Measurements from ENCODE around the gene SCP2D1.

DNA sequence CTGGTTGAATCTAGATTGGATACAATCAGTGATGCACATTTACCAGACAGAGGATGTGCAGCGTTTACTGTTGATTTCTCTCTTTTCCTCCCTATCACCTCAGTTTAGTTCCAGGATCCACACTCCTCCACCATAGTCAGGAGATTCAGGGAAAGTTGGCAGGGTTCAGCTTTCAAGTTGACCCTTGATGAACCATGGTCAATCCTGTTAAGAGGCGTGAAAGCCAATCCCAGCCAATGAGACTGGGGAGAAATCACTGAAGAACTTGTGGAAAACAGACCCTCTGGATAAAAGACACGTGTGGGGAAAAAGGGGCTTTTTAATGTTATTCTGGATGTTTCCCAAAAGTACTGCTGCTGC, 19.2 kb upstream of the SCP2D1 start:
- TF ChIP-seq, protein P1, sequence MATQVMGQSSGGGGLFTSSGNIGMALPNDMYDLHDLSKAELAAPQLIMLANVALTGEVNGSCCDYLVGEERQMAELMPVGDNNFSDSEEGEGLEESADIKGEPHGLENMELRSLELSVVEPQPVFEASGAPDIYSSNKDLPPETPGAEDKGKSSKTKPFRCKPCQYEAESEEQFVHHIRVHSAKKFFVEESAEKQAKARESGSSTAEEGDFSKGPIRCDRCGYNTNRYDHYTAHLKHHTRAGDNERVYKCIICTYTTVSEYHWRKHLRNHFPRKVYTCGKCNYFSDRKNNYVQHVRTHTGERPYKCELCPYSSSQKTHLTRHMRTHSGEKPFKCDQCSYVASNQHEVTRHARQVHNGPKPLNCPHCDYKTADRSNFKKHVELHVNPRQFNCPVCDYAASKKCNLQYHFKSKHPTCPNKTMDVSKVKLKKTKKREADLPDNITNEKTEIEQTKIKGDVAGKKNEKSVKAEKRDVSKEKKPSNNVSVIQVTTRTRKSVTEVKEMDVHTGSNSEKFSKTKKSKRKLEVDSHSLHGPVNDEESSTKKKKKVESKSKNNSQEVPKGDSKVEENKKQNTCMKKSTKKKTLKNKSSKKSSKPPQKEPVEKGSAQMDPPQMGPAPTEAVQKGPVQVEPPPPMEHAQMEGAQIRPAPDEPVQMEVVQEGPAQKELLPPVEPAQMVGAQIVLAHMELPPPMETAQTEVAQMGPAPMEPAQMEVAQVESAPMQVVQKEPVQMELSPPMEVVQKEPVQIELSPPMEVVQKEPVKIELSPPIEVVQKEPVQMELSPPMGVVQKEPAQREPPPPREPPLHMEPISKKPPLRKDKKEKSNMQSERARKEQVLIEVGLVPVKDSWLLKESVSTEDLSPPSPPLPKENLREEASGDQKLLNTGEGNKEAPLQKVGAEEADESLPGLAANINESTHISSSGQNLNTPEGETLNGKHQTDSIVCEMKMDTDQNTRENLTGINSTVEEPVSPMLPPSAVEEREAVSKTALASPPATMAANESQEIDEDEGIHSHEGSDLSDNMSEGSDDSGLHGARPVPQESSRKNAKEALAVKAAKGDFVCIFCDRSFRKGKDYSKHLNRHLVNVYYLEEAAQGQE (IDR thresholded peaks at IDR 0.05) = no peak
- no peak for TF ChIP-seq NR3C1 (IDR thresholded peaks at IDR 0.05)
- TF ChIP-seq, protein P2, sequence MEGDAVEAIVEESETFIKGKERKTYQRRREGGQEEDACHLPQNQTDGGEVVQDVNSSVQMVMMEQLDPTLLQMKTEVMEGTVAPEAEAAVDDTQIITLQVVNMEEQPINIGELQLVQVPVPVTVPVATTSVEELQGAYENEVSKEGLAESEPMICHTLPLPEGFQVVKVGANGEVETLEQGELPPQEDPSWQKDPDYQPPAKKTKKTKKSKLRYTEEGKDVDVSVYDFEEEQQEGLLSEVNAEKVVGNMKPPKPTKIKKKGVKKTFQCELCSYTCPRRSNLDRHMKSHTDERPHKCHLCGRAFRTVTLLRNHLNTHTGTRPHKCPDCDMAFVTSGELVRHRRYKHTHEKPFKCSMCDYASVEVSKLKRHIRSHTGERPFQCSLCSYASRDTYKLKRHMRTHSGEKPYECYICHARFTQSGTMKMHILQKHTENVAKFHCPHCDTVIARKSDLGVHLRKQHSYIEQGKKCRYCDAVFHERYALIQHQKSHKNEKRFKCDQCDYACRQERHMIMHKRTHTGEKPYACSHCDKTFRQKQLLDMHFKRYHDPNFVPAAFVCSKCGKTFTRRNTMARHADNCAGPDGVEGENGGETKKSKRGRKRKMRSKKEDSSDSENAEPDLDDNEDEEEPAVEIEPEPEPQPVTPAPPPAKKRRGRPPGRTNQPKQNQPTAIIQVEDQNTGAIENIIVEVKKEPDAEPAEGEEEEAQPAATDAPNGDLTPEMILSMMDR (IDR thresholded peaks at IDR 0.05) = no peak
- no peak for TF ChIP-seq RFX5 (IDR thresholded peaks at IDR 0.05)
- TF ChIP-seq, protein P3, sequence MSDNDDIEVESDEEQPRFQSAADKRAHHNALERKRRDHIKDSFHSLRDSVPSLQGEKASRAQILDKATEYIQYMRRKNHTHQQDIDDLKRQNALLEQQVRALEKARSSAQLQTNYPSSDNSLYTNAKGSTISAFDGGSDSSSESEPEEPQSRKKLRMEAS (IDR thresholded peaks at IDR 0.05) = no peak; the same call in 1 of the 2 replicates
- TF ChIP-seq CHD4 (IDR thresholded peaks at IDR 0.05; ENCODE audit: borderline replicate concordance) = no peak
- TF ChIP-seq RCOR1 (IDR thresholded peaks at IDR 0.05; ENCODE audit: low read depth, low read length) = no peak

Measured in A549 (cell line).